Hair follicular keratinocyte (primary cell): ENCODE results near the gene LY6G6D. TPM values are rescaled to one million over a fixed set of nuclear protein-coding genes. Genes with fewer than 3 reads are reported as not detected.

Source experiments
- total RNA-seq: library from RNA; depleted of rRNA; stranded (reverse); fragments of >200 nt; gene quantifications from 2 replicates; pipeline ENCODE4 v1.2.3, GENCODE V29; 2015

The LY6G6D gene, protein sequence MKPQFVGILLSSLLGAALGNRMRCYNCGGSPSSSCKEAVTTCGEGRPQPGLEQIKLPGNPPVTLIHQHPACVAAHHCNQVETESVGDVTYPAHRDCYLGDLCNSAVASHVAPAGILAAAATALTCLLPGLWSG
- not detected in 2 replicates for total RNA-seq

GRCh38 chr6:31715022-31715958, at the start of gene LY6G6D:
Gene LY6G6D, plus strand, starts transcription at chr6:31715348. Its CDS starts 8 bp downstream, at chr6:31715356.

DNA sequence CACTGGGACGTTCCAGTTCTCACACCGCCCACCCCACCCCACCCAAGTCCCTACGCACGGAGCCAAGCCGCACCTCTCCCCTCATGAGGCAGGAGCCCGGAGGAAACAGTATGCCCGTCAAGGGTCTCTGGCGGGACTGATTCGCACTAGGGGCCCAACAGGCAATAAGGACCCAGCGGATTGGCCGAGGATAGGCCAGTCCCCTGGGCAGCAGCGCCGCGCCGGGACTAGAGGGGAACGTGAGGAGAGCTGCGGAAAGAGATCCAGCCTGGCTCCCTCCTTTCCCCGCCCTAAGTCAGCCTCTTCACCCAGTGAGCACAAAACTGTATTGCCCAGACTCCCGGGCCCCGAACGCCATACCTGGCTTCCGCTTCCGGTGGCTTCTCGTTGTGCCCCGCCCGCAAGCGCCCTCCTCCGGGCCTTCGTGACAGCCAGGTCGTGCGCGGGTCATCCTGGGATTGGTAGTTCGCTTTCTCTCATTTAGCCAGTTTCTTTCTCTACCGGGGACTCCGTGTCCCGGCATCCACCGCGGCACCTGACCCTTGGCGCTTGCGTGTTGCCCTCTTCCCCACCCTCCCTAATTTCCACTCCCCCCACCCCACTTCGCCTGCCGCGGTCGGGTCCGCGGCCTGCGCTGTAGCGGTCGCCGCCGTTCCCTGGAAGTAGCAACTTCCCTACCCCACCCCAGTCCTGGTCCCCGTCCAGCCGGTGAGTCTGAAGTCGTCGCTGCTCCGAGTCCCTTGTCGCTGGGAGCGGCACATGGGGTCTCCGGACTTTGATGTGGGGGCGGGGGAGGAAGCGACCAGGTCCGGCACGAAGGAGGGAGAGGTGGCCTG, 49.4 kb upstream of the LY6G6D start, which contains the start of gene CSNK2B:
Gene CSNK2B, plus strand, starts transcription at position 580 of the 836 bp plus-strand sequence. CDS start 752 bp downstream, outside the sequence.

GRCh38 chr6:31669676-31670075, 45.5 kb upstream of the LY6G6D start, which contains the start of gene LY6G5B:
Gene LY6G5B, plus strand, starts transcription at chr6:31669976. Its CDS starts 975 bp downstream, at chr6:31670951.

DNA sequence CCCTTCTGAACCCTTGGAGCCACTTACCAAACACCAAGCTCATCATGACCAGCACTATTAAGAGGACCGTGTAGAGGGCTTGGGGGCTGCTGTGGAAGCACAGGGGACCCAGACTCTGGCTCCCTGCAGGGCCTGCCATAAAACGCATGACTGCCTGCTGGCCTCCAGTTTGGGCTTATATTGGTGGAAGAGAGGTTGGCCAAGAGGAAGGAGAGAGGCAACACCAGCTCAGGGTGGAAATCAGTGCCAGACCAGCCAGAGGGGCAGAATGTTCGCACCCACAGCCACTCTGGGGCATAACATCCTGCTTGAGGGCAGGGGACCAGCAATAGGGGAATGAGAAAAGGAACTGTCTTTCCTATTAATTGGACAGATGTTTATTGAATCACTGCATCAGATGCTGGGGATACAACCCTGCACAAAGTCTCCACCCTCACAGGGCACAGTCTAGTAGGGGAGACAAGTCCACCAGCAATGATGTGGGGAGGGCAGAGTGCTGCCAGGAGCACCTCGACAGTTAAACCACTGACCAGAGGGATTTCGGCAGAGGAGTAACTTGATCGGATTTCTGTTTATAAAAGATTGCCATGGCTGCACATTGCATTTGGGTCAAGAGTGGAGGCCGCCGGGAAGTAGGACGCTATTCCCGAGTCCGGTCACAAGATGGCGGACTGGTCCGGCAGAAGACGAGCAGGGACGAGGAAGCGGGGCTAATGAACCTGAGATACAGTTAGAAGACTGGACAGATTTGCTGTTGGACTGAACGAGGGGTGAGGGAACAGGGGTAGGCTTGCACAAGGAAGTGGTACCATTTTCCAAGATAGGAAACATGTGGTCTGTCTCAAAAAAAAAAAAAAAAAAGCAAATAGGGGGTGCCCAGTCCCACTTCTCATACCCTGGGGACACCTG, 34.7 kb upstream of the LY6G6D start, which contains the start of gene LY6G5C:
Gene LY6G5C, minus strand, starts transcription at position 842 of the 909 bp plus-strand sequence. Its CDS starts 694 bp downstream, at position 148.

DNA sequence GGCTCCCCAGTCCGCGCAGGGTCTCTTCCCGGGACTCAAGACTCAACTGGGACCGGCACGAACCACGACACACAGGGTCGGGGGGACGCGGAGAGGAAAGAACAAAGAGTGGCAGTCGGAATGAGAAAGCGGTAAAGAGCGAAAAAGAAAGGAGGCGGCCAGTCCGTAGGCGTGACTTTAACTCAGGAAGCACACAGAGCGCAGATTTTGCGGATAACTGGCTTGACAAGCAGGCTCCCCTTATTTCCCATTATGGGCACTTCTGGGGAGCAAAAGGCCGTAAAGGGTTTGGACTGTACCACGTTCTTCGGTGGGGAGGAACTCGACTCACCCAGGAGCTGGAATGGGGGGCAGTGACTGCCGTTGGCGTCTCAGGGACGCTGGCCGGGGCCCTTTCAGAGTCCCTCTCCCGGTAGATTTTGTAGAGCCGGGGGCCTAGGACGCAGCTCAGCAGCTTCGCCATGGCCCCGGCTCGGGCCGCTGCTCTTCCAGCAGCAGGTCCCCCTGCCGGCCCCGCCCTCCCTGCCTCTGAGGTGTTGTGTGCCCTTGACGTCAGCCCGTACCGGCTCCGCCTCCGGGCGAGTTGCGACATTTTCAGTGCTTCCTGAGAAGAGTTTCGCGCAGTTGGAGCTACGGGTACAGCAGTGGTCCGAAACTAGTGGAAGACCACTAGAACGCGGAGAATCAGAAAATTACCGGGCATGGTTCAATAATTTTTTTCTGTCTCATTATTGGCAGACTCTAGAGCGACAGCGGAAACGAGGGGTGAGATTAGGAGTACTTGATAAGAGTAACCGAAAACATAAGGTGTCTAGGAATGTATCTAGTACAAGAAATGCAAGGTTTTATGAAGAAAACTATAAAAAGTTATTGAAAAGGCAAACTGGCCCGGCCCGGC, 12.1 kb upstream of the LY6G6D start, which contains the start of gene ABHD16A:
Gene ABHD16A, minus strand, starts transcription at position 506 of the 898 bp plus-strand sequence. Its CDS starts 43 bp downstream, at position 463.

GRCh38 chr6:31706599-31706998, 8.5 kb upstream of the LY6G6D start, which contains the start of gene LY6G6F:
Gene LY6G6F, plus strand, starts transcription at chr6:31706866. Its CDS starts 41 bp downstream, at chr6:31706907.

DNA sequence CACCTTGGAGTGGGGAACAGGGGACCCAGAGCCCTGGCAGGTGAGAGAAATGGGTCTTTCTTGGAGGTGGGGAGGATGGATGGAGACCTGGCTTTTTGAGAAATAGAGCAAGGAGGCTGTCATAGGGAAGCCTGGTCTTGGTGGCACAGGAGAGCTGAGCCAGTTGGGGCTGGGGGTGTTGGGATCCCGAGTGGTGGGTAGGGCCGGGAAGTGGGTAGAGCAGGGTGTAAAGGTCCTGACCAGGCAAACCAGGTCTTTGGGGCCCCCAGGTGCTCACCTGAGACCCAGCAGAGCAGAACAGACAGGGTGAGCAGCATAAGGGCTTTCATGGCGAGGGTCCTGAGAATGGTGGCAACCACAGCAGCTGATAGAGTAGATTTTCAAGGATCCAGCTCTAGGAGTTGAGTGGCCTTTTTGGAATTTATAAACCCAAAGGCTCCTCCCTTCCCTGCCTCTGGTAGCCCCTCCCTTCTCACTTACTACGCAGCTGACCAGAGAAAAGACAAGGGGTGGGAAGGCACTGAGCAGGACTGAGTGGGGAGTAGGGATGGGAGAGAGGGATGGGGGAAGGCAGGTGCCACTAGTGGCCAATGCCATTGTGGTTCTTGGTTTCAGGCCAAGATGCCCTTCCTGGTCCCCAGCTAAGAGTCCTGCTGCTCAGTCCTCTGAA, 6.3 kb downstream of the LY6G6D start, which contains the start of gene LY6G6C:
Gene LY6G6C, minus strand, starts transcription at position 396 of the 670 bp plus-strand sequence. Its CDS starts 67 bp downstream, at position 329.

DNA sequence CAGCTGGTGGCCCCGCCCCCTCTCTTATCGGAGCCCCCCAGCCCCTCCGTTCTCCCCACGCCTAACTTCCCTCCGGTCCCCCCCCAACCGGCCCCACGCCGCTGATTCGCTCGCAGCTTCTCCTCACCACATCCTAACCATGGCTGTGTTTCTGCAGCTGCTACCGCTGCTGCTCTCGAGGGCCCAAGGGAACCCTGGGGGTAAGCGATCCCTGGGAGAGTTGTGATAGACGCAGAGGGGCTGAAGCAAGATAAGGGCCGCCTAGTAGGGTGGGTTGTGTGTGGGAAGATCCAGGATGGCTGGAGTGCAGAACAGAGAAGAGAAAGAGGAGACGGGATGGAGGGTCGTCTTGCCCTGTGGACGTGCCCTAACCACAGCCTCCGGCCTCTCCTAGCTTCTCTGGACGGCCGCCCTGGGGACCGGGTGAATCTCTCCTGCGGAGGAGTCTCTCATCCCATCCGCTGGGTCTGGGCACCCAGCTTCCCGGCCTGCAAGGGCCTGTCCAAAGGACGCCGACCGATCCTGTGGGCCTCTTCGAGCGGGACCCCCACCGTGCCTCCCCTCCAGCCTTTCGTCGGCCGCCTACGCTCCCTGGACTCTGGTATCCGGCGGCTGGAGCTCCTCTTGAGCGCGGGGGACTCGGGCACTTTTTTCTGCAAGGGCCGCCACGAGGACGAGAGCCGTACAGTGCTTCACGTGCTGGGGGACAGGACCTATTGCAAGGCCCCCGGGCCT, 8.3 kb downstream of the LY6G6D start, which contains the start of gene MPIG6B:
Gene MPIG6B, plus strand, starts transcription at position 129 of the 735 bp plus-strand sequence. Its CDS starts 11 bp downstream, at position 140.

GRCh38 chr6:31728767-31729514, 13.8 kb downstream of the LY6G6D start, which contains the start of gene DDAH2:
Gene DDAH2, minus strand, starts transcription at chr6:31729299. Its CDS starts 138 bp downstream, at chr6:31729161.

GRCh38 chr6:31736021-31736767, 21.0 kb downstream of the LY6G6D start, which contains the start of gene CLIC1:
Gene CLIC1, minus strand, starts transcription at chr6:31736530. Its CDS starts 230 bp downstream, at chr6:31736300.

GRCh38 chr6:31739639-31740396, 24.7 kb downstream of the LY6G6D start, which contains the start of gene MSH5:
Gene MSH5, plus strand, starts transcription at chr6:31740005. Its CDS starts 462 bp downstream, at chr6:31740467.

GRCh38 chr6:31762356-31762755, 47.2 kb downstream of the LY6G6D start, which contains the start of gene SAPCD1:
Gene SAPCD1, plus strand, starts transcription at chr6:31762656. Its CDS starts 399 bp downstream, at chr6:31763055.

